ENCODE results near the gene RAB8B. TPM values are rescaled to one million over a fixed set of nuclear protein-coding genes. Genes with fewer than 3 reads are reported as not detected.

The RAB8B gene
- polyA plus RNA-seq, 3 donors: 22.0 to 77.3 (median 58.9) TPM

- Histone ChIP-seq H3K9me3 (replicated peaks in 1 of 2; ENCODE audit: control insufficient read depth in 1 of 2, insufficient read depth in 1 of 2, low read length in 2 of 2) (no peaks in the 10 kb centered on the region), H3K27ac (ENCODE audit: low read depth in 1 of 2, low read length in 2 of 2) (peak overlapping the region; percentile 95 to 96), H3K27me3 (ENCODE audit: control insufficient read depth in 2 of 2, insufficient read depth in 2 of 2, low read length in 2 of 2) (no peaks in the 10 kb centered on the region), H3K4me2 (replicated peaks; ENCODE audit: extremely low read depth, low read length, poor library complexity, severe bottlenecking) (peak overlapping the region; percentile 98), H3K4me3 (replicated peaks in 1 of 3; ENCODE audit: low read depth in 2 of 3, low read length in 3 of 3) (peak overlapping the region; percentile 89 to 98 (median 95)), H3K36me3 (replicated peaks in 1 of 2; ENCODE audit: control insufficient read depth in 1 of 2, insufficient read depth in 2 of 2, low read length in 2 of 2) (peaks cover 7 to 22% of the 10 kb centered on the region in 2 donors), H3K9ac (ENCODE audit: insufficient read depth, low read length, poor library complexity, severe bottlenecking) (peak overlapping the region; percentile 93), H4K20me1 (ENCODE audit: insufficient read depth, low read length) (no peaks in the 10 kb centered on the region), H2AFZ (ENCODE audit: insufficient read depth, low read depth, low read length, poor library complexity, severe bottlenecking) (peak overlapping the region; percentile 87), H3K4me1 (ENCODE audit: control insufficient read depth in 1 of 2, insufficient read depth in 2 of 2, low read length in 2 of 2) (peaks cover 13 to 22% of the 10 kb centered on the region in 2 donors), H3K79me2 (ENCODE audit: insufficient read depth, low read length) (peaks cover 32% of the 10 kb centered on the region)
- Mint-ChIP-seq H3K4me3 (peak overlapping the region; percentile 99 to 100), H3K9me3 (peaks cover 0 to 4% (median 0%) of the 10 kb centered on the region in 7 donors), H3K27me3 (ENCODE audit: low read depth in 3 of 3) (no peaks in the 10 kb centered on the region), H3K27ac (peak overlapping the region; percentile 96 to 99 (median 99)), H3K4me1 (peaks cover 21% of the 10 kb centered on the region), H3K36me3 (peaks cover 17 to 23% of the 10 kb centered on the region in 2 donors)
- TF ChIP-seq CTCF (IDR thresholded peaks at IDR 0.05): no peak
- intact Hi-C loops (cut with micrococcal nuclease): loop anchor here in 1 of 2 donors (5.0 kb wide), 2 partner anchors 34 to 36 kb away; partner anchors contain the start of gene LACTB
- DNase-seq: no peak
- WGBS (ENCODE audit: insufficient coverage): 24% methylated on average over 5 of the region's 10 CpGs
Observed at GRCh38 chr15:63156086-63156710, 33.2 kb upstream of the RAB8B start.

GRCh38 chr15:63156755-63157117 lies 32.7 kb upstream of the RAB8B start:
- no peaks in the 10 kb centered on the region for H4K20me1 ChIP-seq (ENCODE audit: insufficient read depth, low read length)
- peak overlapping the region; percentile 87 for H2AFZ ChIP-seq (ENCODE audit: insufficient read depth, low read depth, low read length, poor library complexity, severe bottlenecking)
- Mint-ChIP-seq H3K4me3 (peak overlapping the region; percentile 99 to 100), H3K36me3 (peaks cover 14 to 20% of the 10 kb centered on the region in 2 donors), H3K27me3 (ENCODE audit: low read depth in 3 of 3) (no peaks in the 10 kb centered on the region), H3K27ac (peak overlapping the region; percentile 96 to 99 (median 99)), H3K4me1 (peaks cover 21% of the 10 kb centered on the region), H3K9me3 (peaks cover 0 to 4% (median 0%) of the 10 kb centered on the region in 7 donors)
- peaks cover 32% of the 10 kb centered on the region for H3K79me2 ChIP-seq (ENCODE audit: insufficient read depth, low read length)
- H3K27me3 ChIP-seq (ENCODE audit: control insufficient read depth in 2 of 2, insufficient read depth in 2 of 2, low read length in 2 of 2): no peaks in the 10 kb centered on the region
- intact Hi-C loops (cut with micrococcal nuclease): loop anchor here in 1 of 2 donors (5.0 kb wide), 2 partner anchors 34 to 36 kb away; partner anchors contain the start of gene LACTB
- H3K9ac ChIP-seq (ENCODE audit: insufficient read depth, low read length, poor library complexity, severe bottlenecking): peak overlapping the region; percentile 93
- 0% methylated on average over 12 of the region's 16 CpGs for WGBS (ENCODE audit: insufficient coverage)
- peak overlapping the region; percentile 98 for H3K4me2 ChIP-seq (replicated peaks; ENCODE audit: extremely low read depth, low read length, poor library complexity, severe bottlenecking)
- peak overlapping the region; percentile 95 to 96 for H3K27ac ChIP-seq (ENCODE audit: low read depth in 1 of 2, low read length in 2 of 2)
- peak in 2 of 3 donors; percentile 39 to 41 for DNase-seq
- H3K9me3 ChIP-seq (replicated peaks in 1 of 2; ENCODE audit: control insufficient read depth in 1 of 2, insufficient read depth in 1 of 2, low read length in 2 of 2): no peaks in the 10 kb centered on the region
- no peak for TF ChIP-seq CTCF (IDR thresholded peaks at IDR 0.05)
- peaks cover 13 to 22% of the 10 kb centered on the region in 2 donors for H3K4me1 ChIP-seq (ENCODE audit: control insufficient read depth in 1 of 2, insufficient read depth in 2 of 2, low read length in 2 of 2)
- H3K4me3 ChIP-seq (replicated peaks in 1 of 3; ENCODE audit: low read depth in 2 of 3, low read length in 3 of 3): peak overlapping the region; percentile 89 to 98 (median 95)
- H3K36me3 ChIP-seq (replicated peaks in 1 of 2; ENCODE audit: control insufficient read depth in 1 of 2, insufficient read depth in 2 of 2, low read length in 2 of 2): peaks cover 7 to 17% of the 10 kb centered on the region in 2 donors
